SK-N-MC (cell line): ENCODE data around the gene NIPAL3.

Experiments used
- EZH2 ChIP-seq: fragments of 200-600 bp; sonication (generic); IDR thresholded peaks from one replicate; pipeline ENCODE4 v1.6.1; 2017; ENCODE audit warnings: antibody characterized with exemption
- FOXP2 ChIP-seq: optimal IDR thresholded peaks from 2 replicates; pipeline ENCODE3; 2011; ENCODE audit warnings: mild to moderate bottlenecking, moderate library complexity; ENCODE audit not compliant: insufficient read depth; ENCODE audit errors: extremely low read length, control extremely low read depth
- POLR2AphosphoS5 ChIP-seq: IDR thresholded peaks from 2 replicates; pipeline ENCODE4 v1.6.1; 2012; ENCODE audit warnings: mild to moderate bottlenecking, low read depth, low read length, borderline replicate concordance

DNA sequence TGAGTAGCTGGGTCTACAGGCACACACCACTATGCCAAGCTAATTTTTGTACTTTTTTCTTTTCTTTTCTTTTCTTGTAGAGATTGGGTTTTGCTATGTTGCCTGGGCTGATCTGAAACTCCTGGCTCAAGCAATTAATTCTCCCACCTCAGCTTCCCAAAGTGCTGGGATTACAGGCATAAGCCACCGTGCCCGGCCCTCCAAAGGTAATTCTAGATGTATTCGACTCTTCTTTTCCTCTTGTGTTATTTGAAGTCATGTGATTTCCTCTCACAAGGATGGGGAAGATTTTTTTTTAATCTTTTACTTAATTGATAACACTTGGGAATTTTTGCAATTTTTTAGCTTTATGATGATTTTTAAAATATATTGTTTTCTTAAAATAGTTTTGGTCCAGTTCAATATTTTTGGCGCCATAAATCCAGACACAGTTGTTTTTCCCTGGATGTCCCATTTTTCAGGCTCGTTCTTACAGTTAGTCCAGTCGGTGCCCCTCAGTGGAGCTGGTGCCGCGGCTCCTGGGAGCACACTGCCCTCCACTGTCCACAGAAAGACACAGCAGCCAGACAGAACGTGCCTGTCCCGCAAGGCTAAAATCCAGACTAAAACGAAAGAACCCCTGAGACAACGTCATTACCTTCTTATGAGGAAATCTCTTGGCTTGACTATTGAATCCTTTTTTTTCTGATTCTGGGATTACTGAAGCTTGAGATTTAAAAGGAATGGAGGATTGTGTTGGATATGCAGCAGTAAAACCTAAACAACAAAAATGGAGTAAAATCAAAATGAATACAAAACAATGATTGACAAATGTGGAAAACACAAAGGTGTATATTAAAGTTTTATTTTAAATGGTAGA lies 24.4 kb upstream of the NIPAL3 start:
- TF ChIP-seq EZH2 (no peak), POLR2AphosphoS5 (no peak), FOXP2 (no peak)
